HepG2 (cell line): Measurements from ENCODE around the gene ZFPL1. TPM values are rescaled to one million over a fixed set of nuclear protein-coding genes. Genes with fewer than 3 reads are reported as not detected.
A peak's percentile ranks its signal among the peaks of the same experiment; 100 is the strongest.

ENCODE experiments used
- AGO1 ChIP-seq: fragments of 200-400 bp; formaldehyde crosslinking; IDR thresholded peaks from 2 replicates; pipeline ENCODE4 v1.6.1; 2017; ENCODE audit warnings: mild to moderate bottlenecking, low read depth, low read length, moderate library complexity; ENCODE audit not compliant: poor library complexity, severe bottlenecking
- ASH2L ChIP-seq: fragments of 300-600, 200-600 bp; sonication (generic); IDR thresholded peaks from 2 replicates; pipeline ENCODE4 v1.7.0; 2017; ENCODE audit warnings: low read depth, mild to moderate bottlenecking, moderate library complexity, mixed read lengths, low read length; ENCODE audit not compliant: insufficient read length
- CC2D1A ChIP-seq: sonication (generic); formaldehyde crosslinking; IDR thresholded peaks from 2 replicates; pipeline ENCODE4 v1.8.1; 2023; ENCODE audit warnings: mild to moderate bottlenecking, missing genetic modification reagents
- CREB3 ChIP-seq: sonication (generic); formaldehyde crosslinking; IDR thresholded peaks from 2 replicates; pipeline ENCODE4 v1.5.0; 2020; ENCODE audit warnings: missing genetic modification reagents
- FOXK2 ChIP-seq: fragments of 450-650 bp; IDR thresholded peaks from 2 replicates; pipeline ENCODE4 v1.6.1; 2016
- HNF4A ChIP-seq: sonication (generic); formaldehyde crosslinking; IDR thresholded peaks from 2 replicates; pipeline ENCODE4 v1.4.0; 2020; ENCODE audit warnings: missing genetic modification reagents
- HOXA5 ChIP-seq: sonication (generic); formaldehyde crosslinking; IDR thresholded peaks from 2 replicates; pipeline ENCODE4 v1.4.0; 2020; ENCODE audit warnings: missing genetic modification reagents
- HOXD1 ChIP-seq: sonication (generic); formaldehyde crosslinking; IDR thresholded peaks from 2 replicates; pipeline ENCODE4 v1.5.0; 2020; ENCODE audit warnings: missing genetic modification reagents
- JARID2 ChIP-seq: sonication (generic); formaldehyde crosslinking; IDR thresholded peaks from 2 replicates; pipeline ENCODE4 v1.8.1; 2023; ENCODE audit warnings: missing genetic modification reagents, inconsistent platforms; ENCODE audit not compliant: insufficient replicate concordance
- MAFF ChIP-seq: IDR thresholded peaks from 2 replicates; pipeline ENCODE4 v1.6.1; 2011; ENCODE audit warnings: low read depth, low read length, improper control_type of control experiment
- MBD4 ChIP-seq: IDR thresholded peaks from 2 replicates; pipeline ENCODE4 v1.6.1; 2012; ENCODE audit warnings: low read length, inconsistent platforms, borderline replicate concordance
- MTF1 ChIP-seq: sonication (generic); formaldehyde crosslinking; IDR thresholded peaks from 2 replicates; pipeline ENCODE4 v1.5.0; 2020; ENCODE audit warnings: missing genetic modification reagents
- NCOA2 ChIP-seq: sonication (generic); formaldehyde crosslinking; IDR thresholded peaks from 2 replicates; pipeline ENCODE4 v1.8.0; 2022; ENCODE audit warnings: inconsistent platforms
- NFATC3 ChIP-seq: sonication (generic); formaldehyde crosslinking; IDR thresholded peaks from 2 replicates; pipeline ENCODE4 v1.5.1; 2020; ENCODE audit warnings: mild to moderate bottlenecking, missing genetic modification reagents
- NFIB ChIP-seq: sonication (generic); formaldehyde crosslinking; IDR thresholded peaks from 2 replicates; pipeline ENCODE4 v1.9.0; 2021; ENCODE audit warnings: missing genetic modification reagents, mild to moderate bottlenecking, borderline replicate concordance
- PBX3 ChIP-seq: sonication (generic); formaldehyde crosslinking; IDR thresholded peaks from 2 replicates; pipeline ENCODE4 v1.8.1; 2023; ENCODE audit warnings: missing genetic modification reagents, inconsistent platforms, borderline replicate concordance
- PHF21A ChIP-seq: sonication (generic); formaldehyde crosslinking; IDR thresholded peaks from 2 replicates; pipeline ENCODE4 v1.5.0; 2020; ENCODE audit warnings: mild to moderate bottlenecking, missing genetic modification reagents
- POLR2AphosphoS2 ChIP-seq: IDR thresholded peaks from 2 replicates; pipeline ENCODE4 v1.6.1; 2011; ENCODE audit warnings: low read depth, low read length, improper control_type of control experiment
- RARA ChIP-seq: IDR thresholded peaks from 2 replicates; pipeline ENCODE4 v1.6.1; 2016; ENCODE audit warnings: missing genetic modification reagents, missing compliant biosample characterization
- RELA ChIP-seq: sonication (generic); formaldehyde crosslinking; IDR thresholded peaks from 2 replicates; pipeline ENCODE4 v1.4.0; 2020; ENCODE audit warnings: missing genetic modification reagents
- SIN3A ChIP-seq: IDR thresholded peaks from 2 replicates; pipeline ENCODE4 v1.6.1; 2011; ENCODE audit warnings: low read depth, mild to moderate bottlenecking, control low read depth, low read length, borderline replicate concordance
- SP1 ChIP-seq, 2 experiments: fragments of 450-650 bp in 1 of 2; sonication (generic) in 1 of 2; formaldehyde crosslinking in 1 of 2; IDR thresholded peaks; 2 replicates each; pipeline versions ENCODE4 v1.4.0 to v1.6.1; 2016 to 2020; ENCODE audit warnings: missing genetic modification reagents in 1 of 2
- TBX2 ChIP-seq: sonication (generic); formaldehyde crosslinking; IDR thresholded peaks from 2 replicates; pipeline ENCODE4 v1.5.0; 2020; ENCODE audit warnings: missing genetic modification reagents, mild to moderate bottlenecking, borderline replicate concordance
- ZNF138 ChIP-seq: sonication (generic); formaldehyde crosslinking; IDR thresholded peaks from 2 replicates; pipeline ENCODE4 v1.5.0; 2020; ENCODE audit warnings: mild to moderate bottlenecking, low read depth, missing genetic modification reagents
- ZNF33A ChIP-seq: sonication (generic); formaldehyde crosslinking; IDR thresholded peaks from 2 replicates; pipeline ENCODE4 v1.5.1; 2020; ENCODE audit warnings: missing genetic modification reagents, mild to moderate bottlenecking, moderate library complexity, borderline replicate concordance
- ZNF441 ChIP-seq: sonication (generic); formaldehyde crosslinking; IDR thresholded peaks from 2 replicates; pipeline ENCODE4 v1.7.0; 2021; ENCODE audit warnings: missing genetic modification reagents, borderline replicate concordance
- ZSCAN21 ChIP-seq: sonication (generic); formaldehyde crosslinking; IDR thresholded peaks from 2 replicates; pipeline ENCODE4 v1.8.0; 2022; ENCODE audit warnings: mild to moderate bottlenecking, missing genetic modification reagents, moderate library complexity, borderline replicate concordance
- polyA plus RNA-seq, 8 experiments: library from polyadenylated mRNA; depleted of rRNA in 3 of 8; stranded (reverse) in 7 of 8; unstranded in 1 of 8; fragments of >200 nt; fragmentation: Illumina TruSeq in 4 of 8; extraction: Trizol in 4 of 8; gene quantifications; 2 replicates each; pipeline versions ENCODE4 v1.2.1 to v1.2.3, GENCODE V29; 2011 to 2016; ENCODE audit warnings: low read depth in 4 of 8, missing spikeins in 1 of 8, mixed read lengths in 1 of 8; ENCODE audit not compliant: insufficient read depth in 1 of 8
- total RNA-seq, 5 experiments: library from RNA; depleted of rRNA; stranded (reverse); fragments of >200 nt; fragmentation: Illumina TruSeq; extraction: Trizol; gene quantifications; 2 replicates each; pipeline ENCODE4 v1.2.3, GENCODE V29; 2016; ENCODE audit warnings: low read depth in 1 of 5
- TF ChIP-seq, protein P1 (sequence below): sonication (generic); formaldehyde crosslinking; IDR thresholded peaks from 2 replicates; pipeline ENCODE4 v1.8.0; 2022; ENCODE audit warnings: missing genetic modification reagents, low read depth, mild to moderate bottlenecking, borderline replicate concordance
- TF ChIP-seq, protein P2 (sequence below): sonication (generic); formaldehyde crosslinking; IDR thresholded peaks from 2 replicates; pipeline ENCODE4 v1.5.0; 2020; ENCODE audit warnings: mild to moderate bottlenecking, low read depth, missing genetic modification reagents, borderline replicate concordance

The ZFPL1 gene
- total and polyA plus RNA-seq, 2 of the 13 experiments (the other 11 are each of a cell fraction or from before 2014, with no cell fraction given), result 32.2 to 56.0 TPM

GRCh38 chr11:65083834-65084597 lies at the start of gene ZFPL1, which contains the start of gene CDCA5 (continued):
- TF ChIP-seq, protein P1, sequence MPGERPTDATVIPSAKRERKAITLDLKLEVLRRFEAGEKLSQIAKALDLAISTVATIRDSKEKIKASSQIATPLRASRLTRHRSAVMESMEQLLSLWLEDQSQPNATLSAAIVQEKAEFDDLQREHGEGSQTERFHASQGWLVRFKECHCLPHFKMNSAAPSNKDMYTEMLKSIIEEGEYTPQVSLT (CRISPR knock-in tag), result no peak
- TF ChIP-seq HNF4A (CRISPR knock-in tag) (peak; percentile 20; the same call in 1 of the 2 replicates), NFATC3 (CRISPR knock-in tag) (no peak), HOXD1 (no peak), CREB3 (CRISPR knock-in tag) (no peak), JARID2 (peak; percentile 24), MAFF (no peak), ZNF441 (CRISPR knock-in tag) (no peak), ZNF33A (no peak), ZSCAN21 (CRISPR knock-in tag) (peak; percentile 85), PHF21A (CRISPR knock-in tag) (peak; percentile 58), RELA (CRISPR knock-in tag) (peak; percentile 67; the same call in 1 of the 2 replicates), NCOA2 (CRISPR knock-in tag) (peak; percentile 64), PBX3 (CRISPR knock-in tag) (no peak), AGO1 (peak; percentile 36), MTF1 (CRISPR knock-in tag) (no peak), SP1 (IDR thresholded peaks at IDR 0.05) (0 out of 2 replicates have a peak, but pooled peaks have one; percentile 26), SP1 (CRISPR knock-in tag; IDR thresholded peaks at IDR 0.05) (peak; percentile 99), MBD4 (no peak), SIN3A (peak; percentile 94), FOXK2 (0 out of 2 replicates have a peak, but pooled peaks have one; percentile 22), CC2D1A (0 out of 2 replicates have a peak, but pooled peaks have one; percentile 48), ZNF138 (CRISPR knock-in tag) (no peak), TBX2 (CRISPR knock-in tag) (peak; percentile 61; the same call in 1 of the 2 replicates), NFIB (no peak), ASH2L (peak; percentile 86), RARA (no peak), POLR2AphosphoS2 (no peak), HOXA5 (CRISPR knock-in tag) (peak; percentile 8; the same call in 1 of the 2 replicates)
- TF ChIP-seq, protein P2, sequence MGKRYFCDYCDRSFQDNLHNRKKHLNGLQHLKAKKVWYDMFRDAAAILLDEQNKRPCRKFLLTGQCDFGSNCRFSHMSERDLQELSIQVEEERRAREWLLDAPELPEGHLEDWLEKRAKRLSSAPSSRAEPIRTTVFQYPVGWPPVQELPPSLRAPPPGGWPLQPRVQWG (CRISPR knock-in tag), result no peak
